Mammary epithelial cell (primary cell): Measurements from ENCODE around the gene ITGA11.

Experiments used
- CTCF ChIP-seq, 2 donors: IDR thresholded peaks in 1 of 2; conservative IDR thresholded peaks in 1 of 2; 2 replicates each; pipeline ENCODE4 v1.5.1; 2011 to 2012; ENCODE audit warnings: inconsistent platforms in 2 of 2, low read length in 2 of 2, mild to moderate bottlenecking in 2 of 2, control low read depth in 1 of 2, low read depth in 1 of 2; ENCODE audit not compliant: insufficient read depth in 1 of 2; ENCODE audit errors: extremely low read depth in 1 of 2
- EZH2 ChIP-seq: IDR thresholded peaks from 2 replicates; pipeline ENCODE4 v1.6.1; 2012; ENCODE audit warnings: low read length, inconsistent platforms, borderline replicate concordance

GRCh38 chr15:68404056-68404798, 27.7 kb downstream of the ITGA11 start:
- TF ChIP-seq CTCF (conservative IDR thresholded peaks at IDR 0.05 in 1 of 2, IDR thresholded peaks at IDR 0.05 in 1 of 2; ENCODE audit: extremely low read depth in 1 of 2, insufficient read depth in 1 of 2, low read depth in 1 of 2, low read length in 2 of 2) (no peak), EZH2 (no peak)
